K562 (cell line): ENCODE results near the gene RHEB. TPM values are rescaled to one million over a fixed set of nuclear protein-coding genes. Genes with fewer than 3 reads are reported as not detected.

Experiments
- ATAC-seq: fragments of 200-7000 bp; cut with Tn5 transposase; 3 replicates; pipeline ENCODE4 v1.9.1; 2020; ENCODE audit warnings: moderate library complexity
- BruUV-seq: library from RNA; stranded (reverse); fragments of 400-500 nt; replicated peaks from 2 replicates; lab custom pipeline; 2021; lab: Mats Ljungman, UMichigan
- CTCF ChIA-PET: fragments of 300-600 bp; formaldehyde crosslinking; extraction: SDS; loops from one replicate; lab custom pipeline; 2021; ENCODE audit warnings: low intra/inter-chr PET ratio; lab: Yijun Ruan, JAX
- POLR2A ChIA-PET: fragments of 300-600, 350-650 bp; sonication (Branson Sonifier 250); formaldehyde crosslinking; extraction: SDS; loops from one replicate; lab custom pipeline; 2021; ENCODE audit warnings: antibody characterized with exemption, inconsistent platforms; lab: Yijun Ruan, JAX
- DNase-seq, 4 experiments: peaks; one replicate each; pipeline versions ENCODE4 v3.0.0 to v3.0.0-alpha.2; 2011 to 2018; ENCODE audit warnings: low spot score in 3 of 4, mixed read lengths in 3 of 4; ENCODE audit errors: extremely low read depth in 1 of 4
- FAIRE-seq: peaks from 2 replicates; lab custom pipeline; 2011; peaks lifted over from hg19 to GRCh38; lab: Jason Lieb, UNC
- H2AFZ ChIP-seq: 2 replicates; pipeline ENCODE4 v1.6.0; 2011; ENCODE audit warnings: low read depth, low read length, control low read depth, inconsistent platforms
- H3K27ac ChIP-seq: fragments of 200-600 bp; 3 replicates; pipeline ENCODE4 v1.8.0; 2011; ENCODE audit warnings: low read depth, mild to moderate bottlenecking, control low read depth, inconsistent platforms, low read length, moderate library complexity, mixed read lengths; ENCODE audit errors: extremely low read depth
- H3K27me3 ChIP-seq, 2 experiments: fragments of 300-600 bp in 1 of 2; 2 replicates in 1 of 2; 3 replicates in 1 of 2; pipeline versions ENCODE4 v1.6.0 to v1.8.0; 2011; ENCODE audit warnings: inconsistent platforms in 2 of 2, low read length in 2 of 2, mild to moderate bottlenecking in 1 of 2, mixed read lengths in 1 of 2, moderate library complexity in 1 of 2; ENCODE audit not compliant: control insufficient read depth in 2 of 2, insufficient read depth in 2 of 2
- H3K36me3 ChIP-seq: fragments of 300-600 bp; 3 replicates; pipeline ENCODE4 v1.8.0; 2011; ENCODE audit warnings: mild to moderate bottlenecking, low read length, inconsistent platforms; ENCODE audit not compliant: control insufficient read depth, insufficient read depth
- H3K4me1 ChIP-seq, 2 experiments: fragments of 200-600 bp in 1 of 2; replicated peaks in 1 of 2; 2 replicates in 1 of 2; 3 replicates in 1 of 2; pipeline versions ENCODE4 v1.5.1 to v1.8.0; 2011; ENCODE audit warnings: inconsistent platforms in 2 of 2, low read length in 2 of 2, mild to moderate bottlenecking in 1 of 2, mixed read lengths in 1 of 2, moderate library complexity in 1 of 2; ENCODE audit not compliant: control insufficient read depth in 2 of 2, insufficient read depth in 2 of 2
- H3K4me2 ChIP-seq: 2 replicates; pipeline ENCODE4 v1.6.1; 2011; ENCODE audit warnings: low read length, control low read depth, inconsistent platforms, mixed read lengths; ENCODE audit not compliant: insufficient read depth
- H3K4me3 ChIP-seq: fragments of 200-600 bp; sonication (generic), shearing (Covaris generic); 2 replicates; pipeline ENCODE4 v1.5.1; 2016; ENCODE audit warnings: control low read depth, inconsistent platforms
- H3K79me2 ChIP-seq: fragments of 200-600 bp; 3 replicates; pipeline ENCODE4 v1.8.0; 2011; ENCODE audit warnings: low read length, inconsistent platforms; ENCODE audit not compliant: control insufficient read depth, insufficient read depth
- H3K9ac ChIP-seq, 2 experiments: 2 replicates each; pipeline versions ENCODE4 v1.6.0 to v1.6.1; 2011; ENCODE audit warnings: low read depth in 2 of 2, low read length in 2 of 2, control low read depth in 1 of 2, inconsistent platforms in 1 of 2, mild to moderate bottlenecking in 1 of 2, mixed read lengths in 1 of 2; ENCODE audit not compliant: insufficient read depth in 1 of 2
- H3K9me1 ChIP-seq: one replicate; pipeline ENCODE4 v1.6.0; 2011; ENCODE audit warnings: inconsistent platforms, mild to moderate bottlenecking, low read length, moderate library complexity; ENCODE audit not compliant: control insufficient read depth, insufficient read depth
- H3K9me3 ChIP-seq: replicated peaks from 2 replicates; pipeline ENCODE4 v1.5.1; 2011; ENCODE audit warnings: low read depth, low read length, inconsistent platforms; ENCODE audit not compliant: control insufficient read depth, insufficient read depth
- H4K20me1 ChIP-seq: replicated peaks from 2 replicates; pipeline ENCODE4 v1.6.1; 2011; ENCODE audit warnings: low read length, inconsistent platforms, mixed read lengths; ENCODE audit not compliant: control insufficient read depth, insufficient read depth
- ATF2 ChIP-seq: sonication (generic); formaldehyde crosslinking; IDR thresholded peaks from 2 replicates; pipeline ENCODE4 v1.8.1; 2022; ENCODE audit warnings: missing genetic modification reagents
- GABPB2 ChIP-seq: fragments of 250-450 bp; sonication (Bioruptor Pico); conservative IDR thresholded peaks from 2 replicates; pipeline ENCODE4 v1.5.1; 2021; ENCODE audit warnings: mild to moderate bottlenecking
- MLX ChIP-seq, 2 experiments: fragments of 450-650 bp in 1 of 2; sonication (generic) in 1 of 2; formaldehyde crosslinking; conservative IDR thresholded peaks; 2 replicates each; pipeline versions ENCODE4 v1.4.0 to v1.8.1; 2020 to 2022; ENCODE audit warnings: mild to moderate bottlenecking in 1 of 2, missing genetic modification reagents in 1 of 2
- MYBL2 ChIP-seq, 2 experiments: fragments of 450-650 bp in 1 of 2; sonication (generic) in 1 of 2; formaldehyde crosslinking in 1 of 2; IDR thresholded peaks; 2 replicates each; pipeline versions ENCODE4 v1.6.1 to v1.8.1; 2017 to 2022; ENCODE audit warnings: borderline replicate concordance in 1 of 2, inconsistent platforms in 1 of 2, low read depth in 1 of 2, mild to moderate bottlenecking in 1 of 2, missing genetic modification reagents in 1 of 2, moderate library complexity in 1 of 2
- NCOR1 ChIP-seq: fragments of 450-650 bp; IDR thresholded peaks from 2 replicates; pipeline ENCODE4 v1.6.1; 2016; ENCODE audit warnings: mild to moderate bottlenecking, moderate library complexity
- PHF21A ChIP-seq: fragments of 450-650 bp; IDR thresholded peaks from 2 replicates; pipeline ENCODE4 v1.6.1; 2017; ENCODE audit warnings: low read depth, borderline replicate concordance
- SMARCC2 ChIP-seq: fragments of 450-650 bp; IDR thresholded peaks from 2 replicates; pipeline ENCODE4 v1.6.1; 2017; ENCODE audit warnings: antibody characterized with exemption, moderate library complexity, mild to moderate bottlenecking, low read depth
- USF2 ChIP-seq: sonication (generic); formaldehyde crosslinking; IDR thresholded peaks from 2 replicates; pipeline ENCODE4 v1.5.0; 2020; ENCODE audit warnings: missing genetic modification reagents
- ZBTB49 ChIP-seq: sonication (generic); formaldehyde crosslinking; IDR thresholded peaks from 2 replicates; pipeline ENCODE4 v1.8.0; 2022; ENCODE audit warnings: missing genetic modification reagents, mild to moderate bottlenecking, borderline replicate concordance
- ZNF639 ChIP-seq, 2 experiments: fragments of 200-800 bp in 1 of 2; sonication (Bioruptor generic) in 1 of 2; sonication (generic) in 1 of 2; formaldehyde crosslinking in 1 of 2; IDR thresholded peaks in 1 of 2; conservative IDR thresholded peaks in 1 of 2; 2 replicates each; pipeline versions ENCODE4 v1.5.0 to v1.6.1; 2016 to 2020; ENCODE audit warnings: missing compliant biosample characterization in 1 of 2, missing genetic modification characterization in 1 of 2, missing genetic modification reagents in 1 of 2
- ZNF699 ChIP-seq: fragments of 250-450 bp; sonication (Bioruptor Pico); IDR thresholded peaks from 2 replicates; pipeline ENCODE4 v1.8.0; 2021; ENCODE audit warnings: mild to moderate bottlenecking, moderate library complexity; ENCODE audit not compliant: insufficient replicate concordance
- WGBS: fragments of 100-300 bp; shearing (Covaris generic); methylation state at CpG from one replicate; pipeline ENCODE4 v1.1.6; 2016; ENCODE audit warnings: low coverage, mixed read lengths; ENCODE audit not compliant: insufficient coverage; ENCODE audit errors: missing lambda C conversion rate; 5-methylcytosine and 5-hydroxymethylcytosine counted together
- in situ Hi-C: fragments of 300-500 bp; cut with MboI; formaldehyde crosslinking; loops from 4 replicates; pipeline ENCODE4 v1.15.0; 2018; ENCODE audit warnings: inconsistent platforms, mixed read lengths
- intact Hi-C: fragments of 100-400 bp; cut with micrococcal nuclease; formaldehyde crosslinking; loops from 2 replicates; pipeline ENCODE4 v1.14.2; 2022
- polyA plus RNA-seq, 8 experiments: library from polyadenylated mRNA; depleted of rRNA in 4 of 8; stranded (reverse) in 5 of 8; unstranded in 3 of 8; fragments of >200 nt; fragmentation: Nextera tagmentation in 2 of 8; fragmentation: Illumina TruSeq in 1 of 8; extraction: Ambion mirVana in 2 of 8; extraction: Trizol in 1 of 8; gene quantifications; 2 replicates each; pipeline versions ENCODE4 v1.2.1 to v1.2.3, GENCODE V29; 2011 to 2014; ENCODE audit warnings: inconsistent platforms in 1 of 8, missing spikeins in 1 of 8
- total RNA-seq, 7 experiments: library from RNA; depleted of rRNA in 6 of 7; stranded (reverse); fragments of >200 nt in 6 of 7; fragmentation: Illumina TruSeq in 2 of 7; extraction: Trizol in 2 of 7; gene quantifications; 2 replicates each; pipeline versions ENCODE4 v1.2.1 to v1.2.3, GENCODE V29; 2011 to 2021; ENCODE audit warnings: low replicate concordance in 1 of 7

RHEB gene
- total and polyA plus RNA-seq, 9 of the 15 experiments (the other 6 are each of a cell fraction or from before 2014, with no cell fraction given): 28.5 to 249 (median 182) TPM

GRCh38 chr7:151416941-151417315 lies 102.8 kb downstream of the RHEB start (continued):
- TF ChIP-seq ZNF639 (CRISPR knock-in tag; conservative IDR thresholded peaks at IDR 0.05 in 1 of 2, IDR thresholded peaks at IDR 0.05 in 1 of 2): no peak
- TF ChIP-seq MYBL2 (IDR thresholded peaks at IDR 0.05; ENCODE audit: low read depth): no peak
- TF ChIP-seq MYBL2 (CRISPR knock-in tag; IDR thresholded peaks at IDR 0.05; ENCODE audit: borderline replicate concordance): no peak
- TF ChIP-seq PHF21A: no peak
- TF ChIP-seq SMARCC2: no peak

- H3K4me1 ChIP-seq: peaks cover 5 to 6% of the 10 kb centered on the region in 2 experiments
- no TSS peak for BruUV-seq
- ChIA-PET CTCF (no interaction called here), POLR2A (interaction anchor here (0.9 kb wide), 1 partner anchor 9 kb away, joined by 4 read pairs; no protein-coding TSS in a partner anchor)
- no peak for DNase-seq
- FAIRE-seq: no peak
- no peak for ATAC-seq
- H3K9me1 ChIP-seq: no peaks in the 10 kb centered on the region
- in situ Hi-C loops: no loop called here
- H3K4me3 ChIP-seq: no peak overlapping the region
- no peaks in the 10 kb centered on the region for H3K79me2 ChIP-seq
- H2AFZ ChIP-seq: peak overlapping the region; percentile 49; the same call in 1 of the 2 replicates
- H3K4me2 ChIP-seq: no peak overlapping the region
- no peaks in the 10 kb centered on the region for H3K36me3 ChIP-seq
- no peak overlapping the region for H3K27ac ChIP-seq
- intact Hi-C loops: no loop called here
- H3K9me3 ChIP-seq: peaks cover 8% of the 10 kb centered on the region; the same call in 1 of the 2 replicates
- no peak overlapping the region; a peak in 1 of 4 replicates for H3K9ac ChIP-seq
- peaks cover 4 to 10% of the 10 kb centered on the region in 2 experiments; a peak in 3 of 5 replicates for H3K27me3 ChIP-seq
- H4K20me1 ChIP-seq: no peaks in the 10 kb centered on the region
- 38% methylated on average over 10 of the region's 10 CpGs for WGBS
- TF ChIP-seq ATF2 (CRISPR knock-in tag) (no peak), USF2 (CRISPR knock-in tag) (no peak), GABPB2 (CRISPR knock-in tag) (no peak), ZBTB49 (CRISPR knock-in tag) (no peak), ZNF699 (CRISPR knock-in tag) (no peak), NCOR1 (no peak), MLX (CRISPR knock-in tag; conservative IDR thresholded peaks at IDR 0.05) (no peak)
Observed at GRCh38 chr7:151416112-151416940, 103.4 kb downstream of the RHEB start.
